NCI-H82 treated with DMSO at 0.1 percent for 48 hours (cell line): ENCODE data around the gene KANSL2.
"Not testable (repeated sequence)": the region's sequence is repeated elsewhere in the genome, so short reads cannot be mapped to it uniquely, and the experiment has no call there.

Experiments used
- DNase-seq: peaks from one replicate; lab custom pipeline; 2025; ENCODE audit not compliant: unreplicated experiment; lab: John Stamatoyannopoulos, UW

KANSL2 gene, protein sequence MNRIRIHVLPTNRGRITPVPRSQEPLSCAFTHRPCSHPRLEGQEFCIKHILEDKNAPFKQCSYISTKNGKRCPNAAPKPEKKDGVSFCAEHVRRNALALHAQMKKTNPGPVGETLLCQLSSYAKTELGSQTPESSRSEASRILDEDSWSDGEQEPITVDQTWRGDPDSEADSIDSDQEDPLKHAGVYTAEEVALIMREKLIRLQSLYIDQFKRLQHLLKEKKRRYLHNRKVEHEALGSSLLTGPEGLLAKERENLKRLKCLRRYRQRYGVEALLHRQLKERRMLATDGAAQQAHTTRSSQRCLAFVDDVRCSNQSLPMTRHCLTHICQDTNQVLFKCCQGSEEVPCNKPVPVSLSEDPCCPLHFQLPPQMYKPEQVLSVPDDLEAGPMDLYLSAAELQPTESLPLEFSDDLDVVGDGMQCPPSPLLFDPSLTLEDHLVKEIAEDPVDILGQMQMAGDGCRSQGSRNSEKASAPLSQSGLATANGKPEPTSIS

DNA sequence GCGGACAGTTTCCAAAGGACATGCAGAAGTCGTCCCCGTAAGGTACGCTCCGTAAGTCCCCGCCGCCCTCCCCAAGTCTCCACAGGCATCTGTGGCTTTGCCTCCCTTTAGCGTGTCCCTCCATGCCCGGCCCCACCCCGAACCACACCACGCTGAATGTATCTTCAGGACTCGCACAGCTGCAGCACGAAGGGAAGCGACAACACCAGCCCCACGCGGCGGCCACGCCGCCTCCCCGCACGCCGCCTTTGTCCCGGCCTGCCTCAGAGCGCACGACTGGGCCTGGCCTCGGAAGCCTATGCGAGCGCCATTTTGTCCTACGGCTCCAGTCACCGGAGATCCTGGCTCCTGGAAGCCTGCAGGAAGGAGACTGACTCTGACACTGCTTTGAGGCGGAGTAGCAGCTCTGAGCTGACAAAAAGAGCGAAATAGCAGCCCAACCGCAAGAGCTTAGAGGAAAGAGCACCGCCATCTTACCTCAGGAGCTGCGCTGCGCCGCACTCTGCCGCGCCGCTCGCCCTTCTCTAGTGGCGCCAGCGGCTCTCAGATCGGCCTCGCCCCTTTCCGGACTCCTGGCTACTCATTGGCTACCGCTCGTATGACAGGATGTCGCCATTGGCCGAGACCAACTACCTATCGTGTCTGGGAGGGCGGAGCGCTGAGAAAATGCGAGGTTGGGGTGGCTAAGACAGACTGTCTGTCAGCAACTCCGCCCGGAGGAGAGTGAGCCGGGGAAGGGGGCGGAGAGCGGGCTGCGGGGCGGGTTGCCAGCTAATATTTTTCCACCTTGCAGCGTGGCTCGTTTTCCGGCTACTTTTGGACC, at the start of gene KANSL2:
Gene KANSL2 (minus strand): TSS at position 529 of the 823 bp plus-strand sequence. CDS start 606 bp downstream, outside the sequence.
- DNase-seq: peak; percentile 96

DNA sequence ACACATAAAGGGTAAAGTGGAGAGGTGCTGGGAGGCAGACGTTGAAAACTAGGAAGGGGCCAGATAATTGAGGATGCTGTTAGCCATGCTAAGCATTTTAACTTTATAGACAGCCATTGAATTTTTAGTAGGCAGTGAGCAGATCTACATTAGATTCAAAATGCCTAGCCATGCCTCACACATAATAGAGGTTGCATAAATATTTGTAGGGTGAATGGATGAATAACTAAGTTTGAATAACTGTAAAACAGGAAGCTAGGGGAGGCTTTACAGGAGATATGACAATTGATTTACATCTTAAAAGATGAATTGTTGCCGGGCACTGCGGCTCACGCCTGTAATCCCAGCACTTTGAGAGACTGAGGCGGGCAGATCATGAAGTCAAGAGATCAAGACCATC, 46.8 kb upstream of the KANSL2 start:
- no peak for DNase-seq

DNA sequence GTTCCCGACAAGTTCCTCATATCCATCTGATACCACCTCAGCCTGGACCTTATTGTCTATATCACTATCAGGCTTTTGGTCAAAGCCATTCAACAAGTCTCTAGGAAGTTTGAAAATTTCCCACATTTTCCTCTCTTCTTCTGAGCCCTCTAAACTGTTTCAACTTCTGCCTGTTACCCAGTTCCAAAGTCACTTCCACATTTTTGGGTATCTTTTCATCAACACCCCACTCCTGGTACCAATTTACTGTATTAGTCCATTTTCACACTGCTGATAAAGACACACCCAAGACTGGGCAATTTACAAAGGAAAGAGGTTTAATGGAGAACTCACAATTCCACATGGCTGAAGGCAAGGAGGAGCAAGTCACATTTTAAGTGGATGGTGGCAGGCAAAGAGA, 38.7 kb upstream of the KANSL2 start:
- DNase-seq: not testable (repeated sequence)

DNA sequence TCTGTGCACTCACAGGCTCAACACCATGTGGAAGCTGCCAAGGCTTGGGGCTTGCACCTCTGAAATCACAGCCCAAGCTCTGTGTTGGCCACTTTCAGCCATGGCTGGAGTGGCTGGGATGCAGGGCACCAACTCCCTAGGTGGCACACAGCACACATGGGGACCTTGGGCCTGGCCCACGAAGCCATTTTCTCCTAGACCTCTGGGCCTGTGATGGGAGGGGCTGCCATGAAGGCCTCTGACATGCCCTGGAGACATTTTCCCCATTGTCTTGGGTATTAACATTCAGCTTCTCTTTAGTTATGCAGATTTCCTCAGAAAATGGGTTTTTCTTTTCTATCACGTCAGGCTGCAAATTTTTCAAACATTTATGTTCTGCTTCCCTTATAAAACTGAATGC, 38.1 kb upstream of the KANSL2 start:
- DNase-seq: not testable (repeated sequence)

DNA sequence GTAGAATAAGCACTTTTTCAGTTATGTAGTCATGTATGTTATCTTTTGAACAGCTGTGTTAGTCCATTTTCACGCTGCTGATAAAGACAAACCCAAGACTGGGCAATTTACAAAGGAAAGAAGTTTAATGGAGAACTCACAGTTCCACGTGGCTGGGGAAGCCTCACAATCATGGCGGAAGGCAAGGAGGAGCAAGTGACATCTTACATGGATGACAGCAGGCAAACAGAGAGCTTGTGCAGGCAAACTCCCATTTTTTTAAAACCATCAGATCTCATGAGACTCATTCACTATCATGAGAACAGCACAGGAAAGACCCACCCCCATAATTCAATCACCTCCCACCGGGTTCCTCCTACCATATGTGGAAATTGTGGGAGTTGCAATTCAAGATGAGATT, 37.0 kb upstream of the KANSL2 start:
- not testable (repeated sequence) for DNase-seq

DNA sequence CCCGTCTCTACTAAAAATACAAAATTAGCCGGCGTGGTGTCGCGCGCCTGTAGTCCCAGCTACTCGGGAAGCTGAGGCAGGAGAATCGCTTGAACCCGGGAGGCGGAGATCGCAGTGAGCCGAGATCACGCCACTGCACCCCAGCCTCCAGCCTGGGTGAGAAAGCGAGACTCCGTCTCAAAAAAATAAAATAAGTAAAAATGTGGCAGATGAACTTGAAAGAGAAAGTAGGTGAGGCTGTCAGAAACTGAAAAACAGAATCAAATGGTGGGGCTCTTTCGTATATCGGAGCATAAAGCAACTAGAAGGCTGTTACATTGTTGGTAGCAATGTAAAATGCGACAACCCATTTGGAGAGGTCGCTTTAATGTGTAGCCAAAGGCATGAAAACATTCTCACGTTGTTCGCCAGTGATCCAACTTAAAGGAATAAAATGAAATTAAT, 35.2 kb upstream of the KANSL2 start:
- DNase-seq: no peak

DNA sequence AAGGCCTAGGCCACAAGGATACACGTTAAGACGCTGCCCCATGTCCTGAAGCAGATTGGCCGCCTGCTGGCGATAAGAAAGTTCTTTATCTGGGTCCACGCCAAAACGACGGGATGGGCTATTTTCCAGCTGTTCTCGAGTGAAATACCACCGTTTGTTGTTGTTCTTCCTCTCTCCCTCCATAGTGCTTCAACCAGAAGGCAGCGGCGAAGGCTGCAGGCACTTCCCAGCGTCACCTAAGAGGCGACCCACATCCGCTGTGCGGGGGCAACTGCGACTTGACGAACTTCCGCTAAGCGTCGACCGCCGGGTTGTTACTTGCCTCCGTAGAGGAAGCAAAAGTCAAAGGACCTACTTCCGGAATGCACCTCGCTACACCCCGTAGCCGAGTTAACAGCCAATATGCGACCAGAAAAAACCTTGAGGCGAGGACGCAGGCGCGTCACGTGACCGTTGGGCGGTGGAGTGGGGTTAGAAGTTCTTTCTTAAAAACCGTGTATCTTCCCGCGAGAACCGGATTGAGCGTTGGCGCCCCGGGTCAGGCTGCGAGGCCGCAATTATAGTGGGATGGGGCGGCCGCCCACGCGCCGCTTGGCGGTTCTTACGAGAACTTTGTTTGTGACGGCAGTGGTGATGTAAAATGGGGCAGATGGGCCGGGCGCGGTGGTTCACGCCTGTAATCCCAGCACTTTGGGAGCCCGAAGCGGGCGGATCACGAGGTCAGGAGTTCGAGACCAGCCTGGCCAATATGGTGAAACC, 34.6 kb upstream of the KANSL2 start, which contains the start of gene CCNT1:
Gene CCNT1 (minus strand): TSS at position 215 of the 759 bp plus-strand sequence. CDS start 32 bp downstream, at position 183.
- peak; percentile 98 for DNase-seq

DNA sequence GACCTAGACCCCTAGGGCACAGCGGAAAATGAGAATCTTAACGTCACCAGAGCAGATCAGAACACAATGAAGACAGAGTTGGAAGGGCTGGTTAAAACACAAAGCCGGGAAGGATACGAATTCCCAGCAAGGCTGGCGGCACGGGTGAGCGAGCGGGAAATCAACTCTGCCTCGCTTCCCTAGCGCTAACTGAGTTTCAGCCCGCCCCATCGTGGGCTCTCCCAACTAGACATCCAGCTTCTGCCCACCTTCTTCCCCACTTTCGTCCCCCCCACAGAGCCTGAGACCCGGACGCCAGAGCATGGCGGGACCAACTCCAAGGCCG, 34.1 kb upstream of the KANSL2 start:
- no peak for DNase-seq

DNA sequence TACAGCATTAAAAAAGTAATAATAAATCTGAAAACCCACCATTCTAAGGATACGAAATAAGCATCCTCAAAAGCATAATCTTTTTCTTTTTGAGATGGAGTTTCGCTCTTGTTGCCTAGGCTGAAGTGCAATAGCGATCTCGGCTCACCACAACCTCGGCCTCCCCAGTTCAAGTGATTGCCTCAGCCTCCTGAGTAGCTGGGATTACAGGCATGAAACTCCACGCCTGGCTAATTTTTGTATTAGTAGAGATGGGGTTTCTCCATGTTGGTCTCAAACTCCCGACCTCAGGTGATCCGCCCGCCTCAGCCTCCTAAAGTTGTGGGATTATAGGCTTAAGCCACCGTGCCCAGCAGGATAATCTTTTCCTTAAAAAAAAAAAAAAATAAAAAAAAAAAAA, 30.2 kb upstream of the KANSL2 start:
- peak; percentile 53 for DNase-seq

DNA sequence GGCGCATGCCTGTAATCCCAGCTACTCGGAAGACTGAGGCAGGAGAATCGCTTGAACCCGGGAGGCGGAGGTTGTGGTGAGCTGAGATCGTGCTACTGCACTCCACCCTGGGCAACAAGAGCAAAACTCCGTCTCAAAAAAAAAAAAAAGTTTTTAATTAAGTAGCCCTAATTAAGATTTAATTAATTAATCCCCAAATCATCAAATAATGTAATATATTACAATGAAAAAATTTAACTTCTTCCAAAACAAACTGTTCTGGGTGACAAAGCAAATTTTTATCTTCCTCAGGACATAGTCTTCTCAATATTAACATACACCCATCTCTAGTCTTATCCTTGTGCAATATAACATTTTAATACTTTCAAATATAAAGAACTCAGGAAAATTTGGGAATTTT, 16.8 kb upstream of the KANSL2 start:
- DNase-seq: not testable (repeated sequence)

DNA sequence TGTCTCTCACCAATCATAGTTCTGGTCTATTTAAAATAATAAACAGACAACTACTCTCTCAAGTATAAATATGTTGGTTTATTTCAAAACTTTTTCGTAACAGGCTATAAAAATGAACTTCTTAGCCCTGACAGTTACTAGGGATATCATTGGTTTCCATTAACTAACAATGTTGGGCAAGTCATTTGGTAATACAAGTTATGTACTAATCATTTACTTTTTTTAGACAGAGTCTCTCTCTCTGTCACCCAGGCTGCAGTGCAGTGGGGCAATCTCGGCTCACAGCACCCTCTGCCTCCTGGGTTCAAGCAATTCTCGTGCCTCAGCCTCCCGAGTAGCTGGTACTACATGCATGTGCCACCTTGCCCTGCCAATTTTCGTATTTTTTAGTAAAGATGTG, 14.6 kb upstream of the KANSL2 start:
- DNase-seq: no peak

DNA sequence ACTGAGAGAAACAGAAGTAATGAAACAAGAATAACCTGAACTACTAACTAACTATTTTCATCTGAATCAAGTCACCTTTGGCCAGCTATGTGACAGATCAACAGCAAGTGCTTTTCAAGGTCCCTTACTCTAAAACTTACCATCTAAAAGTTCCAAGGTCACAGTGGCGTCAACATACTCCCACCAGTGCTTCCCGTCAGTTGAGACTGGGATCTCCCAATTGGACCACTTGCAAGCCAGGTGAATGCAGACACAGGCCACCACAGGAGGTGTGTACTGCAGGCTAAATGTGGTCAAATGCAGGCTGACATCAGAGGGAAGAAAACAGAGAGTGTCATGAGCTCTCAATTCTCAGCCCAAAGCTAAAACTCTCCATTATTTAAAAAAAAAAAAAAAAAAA, 13.8 kb upstream of the KANSL2 start:
- DNase-seq: no peak

DNA sequence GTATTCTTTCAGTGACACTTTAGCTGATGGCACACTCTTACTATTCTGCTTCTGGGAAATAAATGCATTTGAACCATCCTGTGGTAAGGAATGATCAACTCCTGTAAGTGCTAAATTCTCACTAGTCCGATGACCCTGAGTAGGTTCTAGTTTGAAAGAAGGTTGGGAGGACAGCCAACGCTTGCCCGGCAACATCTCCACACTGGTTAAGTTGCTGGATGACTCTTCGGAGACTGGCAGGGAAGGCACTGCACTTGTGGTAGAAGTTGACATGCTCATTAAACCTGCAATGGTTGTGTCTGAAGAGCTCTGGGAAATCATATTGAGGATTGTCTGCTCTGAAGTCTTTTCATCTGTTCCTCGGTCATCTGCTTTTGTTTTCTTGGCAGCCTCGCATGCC, 12.0 kb upstream of the KANSL2 start:
- DNase-seq: no peak

DNA sequence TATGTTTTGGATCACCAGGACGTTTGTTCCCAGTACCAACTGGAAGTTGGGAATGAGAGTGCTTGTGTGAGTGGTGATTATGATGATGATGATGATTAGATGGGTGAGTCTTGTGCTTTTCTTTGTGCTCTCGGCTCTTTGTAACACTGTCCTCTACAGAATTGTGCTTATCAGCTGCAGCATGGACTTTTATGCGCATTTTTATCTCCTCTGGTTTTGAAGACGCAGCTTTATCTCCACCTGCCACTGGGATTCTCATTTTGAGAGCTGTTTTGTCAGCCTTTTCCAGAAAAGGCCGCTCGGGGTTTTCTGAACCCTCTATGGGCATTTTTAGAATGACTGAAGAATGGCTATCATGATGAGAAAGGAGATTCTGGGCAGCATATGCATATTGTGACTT, 11.5 kb upstream of the KANSL2 start:
- no peak for DNase-seq

DNA sequence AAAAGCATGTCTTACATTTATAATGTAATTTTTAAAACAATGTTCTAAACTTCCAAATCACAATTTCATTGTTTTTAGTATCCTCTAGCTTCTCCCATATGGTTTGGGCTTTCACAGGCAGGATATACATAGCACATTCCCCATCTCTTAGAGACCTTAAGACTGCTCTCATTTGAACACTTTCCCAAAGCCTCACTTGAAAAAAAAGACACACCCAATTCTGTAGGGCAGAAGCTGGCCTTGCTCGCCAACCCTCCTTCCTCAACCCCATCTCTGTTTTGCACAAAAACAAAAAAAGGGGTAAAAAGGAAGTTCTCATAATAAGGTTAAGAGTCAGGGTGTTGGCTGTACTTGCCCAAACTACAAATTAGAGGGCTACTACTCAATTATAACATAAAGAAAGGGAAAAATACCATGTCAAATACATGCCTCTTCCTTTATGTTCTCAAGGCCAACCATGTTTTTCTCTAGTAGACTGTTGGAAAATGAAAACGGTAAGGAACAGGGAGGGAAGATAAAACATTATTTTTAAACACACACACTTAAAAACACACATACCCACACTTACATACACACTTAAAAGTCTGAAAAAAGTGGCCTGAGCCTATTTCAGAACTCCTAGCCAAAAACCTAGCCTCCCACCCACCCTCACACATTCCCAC, 9.9 kb upstream of the KANSL2 start:
- DNase-seq: no peak

DNA sequence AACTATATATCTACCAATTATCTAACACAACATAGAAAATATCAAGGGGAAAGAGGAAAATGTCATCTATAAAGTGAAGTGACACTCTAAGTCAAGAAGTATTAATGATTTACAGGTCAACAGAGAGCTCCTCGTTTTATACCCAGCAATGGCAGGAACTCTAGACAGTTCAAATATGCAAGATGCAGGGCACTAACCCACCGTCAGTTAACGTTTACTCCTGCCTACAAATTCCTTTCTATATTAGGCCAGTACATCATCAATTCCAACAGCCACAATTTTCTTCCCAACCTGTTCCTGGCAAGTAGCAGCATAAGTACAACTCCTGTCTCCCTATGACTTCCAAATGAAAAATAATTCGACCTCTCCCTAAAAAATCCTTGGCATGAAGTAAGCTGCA, 9.0 kb upstream of the KANSL2 start:
- DNase-seq: no peak

DNA sequence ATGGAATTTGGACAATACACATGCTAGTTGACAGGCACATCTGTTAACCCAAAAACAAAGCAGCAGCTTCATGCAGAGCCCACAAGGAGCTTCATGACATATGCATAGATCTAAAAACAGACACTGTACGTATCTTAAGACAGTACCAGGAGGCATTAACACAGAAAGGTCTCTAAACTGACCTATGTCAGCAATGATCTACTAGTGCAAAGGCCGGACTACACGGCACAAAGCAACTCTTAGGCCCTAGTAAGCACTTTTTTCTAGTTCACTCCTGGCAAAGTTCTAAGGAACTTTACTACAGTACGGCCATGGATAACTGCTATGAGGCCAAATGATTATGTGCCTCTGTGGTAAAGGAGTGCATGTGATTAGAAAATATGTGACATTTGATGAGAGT, 8.4 kb upstream of the KANSL2 start:
- no peak for DNase-seq

DNA sequence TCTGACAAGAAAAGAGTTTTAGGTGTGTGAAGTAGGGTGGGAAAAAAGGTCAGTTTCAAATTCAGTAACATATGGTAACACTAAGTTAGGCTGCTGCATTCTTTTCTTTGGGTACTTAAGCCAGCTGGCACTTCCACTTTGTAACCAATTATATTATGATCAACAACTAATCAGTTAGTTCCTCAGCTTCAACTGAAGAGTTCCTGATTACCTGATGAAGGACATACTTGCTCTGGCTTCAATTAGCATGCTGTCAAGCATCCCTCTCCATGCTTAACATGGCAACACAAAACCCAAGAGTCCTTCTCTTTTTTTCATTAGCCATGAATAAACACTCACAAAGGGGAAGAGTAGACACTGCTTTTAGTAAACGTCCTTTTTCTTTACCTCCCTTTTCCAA, 6.8 kb upstream of the KANSL2 start:
- DNase-seq: no peak

DNA sequence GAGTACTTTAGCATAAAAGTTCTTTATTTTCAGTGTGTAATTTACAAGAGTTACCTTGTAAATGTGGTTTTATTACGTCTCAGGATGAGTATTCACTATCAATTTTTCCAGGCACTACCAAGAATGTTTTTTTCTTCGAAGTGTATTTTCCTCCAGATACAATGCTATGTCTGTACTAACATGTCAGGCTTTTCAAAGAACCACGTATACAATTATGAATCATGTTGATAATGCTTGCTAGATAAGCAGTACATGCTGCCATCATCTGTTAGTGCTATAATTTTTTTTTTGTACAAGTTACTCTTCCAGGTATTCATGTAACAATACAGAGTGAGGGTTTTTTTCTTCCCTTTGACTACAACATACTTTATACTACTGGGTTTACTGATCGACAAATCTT, 5.6 kb upstream of the KANSL2 start:
- no peak for DNase-seq

DNA sequence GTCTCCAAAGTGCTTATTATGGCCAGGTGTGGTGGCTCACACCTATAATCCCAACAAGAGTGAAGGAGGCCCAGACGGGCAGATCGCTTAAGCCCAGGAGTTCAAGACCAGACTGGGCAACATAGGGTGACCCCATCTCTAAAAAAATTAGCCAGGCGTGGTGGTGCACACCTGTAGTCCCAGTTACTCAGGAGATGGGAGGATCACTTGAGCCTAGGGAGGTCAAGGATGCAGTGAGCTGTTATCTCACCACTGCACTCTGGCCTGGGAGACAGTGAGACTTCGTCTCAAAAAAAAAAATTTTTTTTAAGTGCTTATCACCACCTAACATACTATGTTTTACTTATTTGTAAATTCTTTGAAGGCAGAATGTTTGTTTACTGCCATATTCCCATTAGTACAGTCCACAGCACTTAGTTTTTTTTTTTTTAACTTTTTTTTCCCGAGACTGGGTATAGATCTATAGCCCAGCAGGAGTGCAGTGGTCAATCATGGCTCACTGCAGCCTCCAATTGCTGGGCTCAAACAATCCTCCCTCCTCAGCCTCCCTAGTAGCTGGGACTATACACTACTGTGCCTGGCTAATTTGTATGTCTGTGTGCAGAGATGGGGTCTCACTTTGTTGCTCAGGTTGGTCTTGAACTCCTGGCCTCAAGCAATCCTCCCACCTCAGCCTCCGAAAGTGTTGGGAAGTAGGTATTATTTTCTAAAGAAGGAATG, 4.7 kb upstream of the KANSL2 start:
- DNase-seq: no peak
